Measurements from ENCODE around the gene USP2. TPM values are rescaled to one million over a fixed set of nuclear protein-coding genes. Genes with fewer than 3 reads are reported as not detected.

Gene USP2
- total RNA-seq, 3 donors from 2014 or later: 16.9 to 84.3 (median 26.7) TPM

GRCh38 chr11:119419834-119420492, 38.5 kb upstream of the USP2 start:
- H3K4me3 ChIP-seq: no peak overlapping the region
- TF ChIP-seq CTCF (IDR thresholded peaks at IDR 0.05): no peak
- H3K9me3 ChIP-seq: no peaks in the 10 kb centered on the region
- ATAC-seq (no peak), DNase-seq (no peak)
- H3K36me3 ChIP-seq (ENCODE audit: low read depth): no peaks in the 10 kb centered on the region
- H3K4me1 ChIP-seq (ENCODE audit: low read depth): no peaks in the 10 kb centered on the region
- intact Hi-C loops (cut with DNase I, micrococcal nuclease): no loop called here

- no peak overlapping the region for H3K4me3 ChIP-seq
- intact Hi-C loops (cut with DNase I, micrococcal nuclease): no loop called here
- DNase-seq (no peak), ATAC-seq (no peak)
- H3K36me3 ChIP-seq (ENCODE audit: low read depth): no peaks in the 10 kb centered on the region
- TF ChIP-seq CTCF (IDR thresholded peaks at IDR 0.05): no peak
- no peaks in the 10 kb centered on the region for H3K9me3 ChIP-seq
- no peaks in the 10 kb centered on the region for H3K4me1 ChIP-seq (ENCODE audit: low read depth)
Measured at GRCh38 chr11:119419246-119419645, 37.8 kb upstream of the USP2 start.

- ATAC-seq: no peak
- Histone ChIP-seq H3K36me3 (ENCODE audit: low read depth) (no peaks in the 10 kb centered on the region), H3K9me3 (no peaks in the 10 kb centered on the region), H3K4me3 (no peak overlapping the region), H3K4me1 (ENCODE audit: low read depth) (no peaks in the 10 kb centered on the region)
- TF ChIP-seq CTCF (IDR thresholded peaks at IDR 0.05): no peak
- intact Hi-C loops (cut with DNase I, micrococcal nuclease): no loop called here
- no peak for DNase-seq
Measured at GRCh38 chr11:119418759-119419158, 37.3 kb upstream of the USP2 start.

GRCh38 chr11:119417726-119418540, 36.4 kb upstream of the USP2 start:
- Histone ChIP-seq H3K36me3 (ENCODE audit: low read depth) (no peaks in the 10 kb centered on the region), H3K4me3 (no peak overlapping the region), H3K9me3 (no peaks in the 10 kb centered on the region), H3K4me1 (ENCODE audit: low read depth) (no peaks in the 10 kb centered on the region)
- ATAC-seq: no peak
- intact Hi-C loops (cut with DNase I, micrococcal nuclease): no loop called here
- no peak for TF ChIP-seq CTCF (IDR thresholded peaks at IDR 0.05)
- no peak for DNase-seq

- no peak for TF ChIP-seq CTCF (IDR thresholded peaks at IDR 0.05)
- intact Hi-C loops (cut with DNase I, micrococcal nuclease): no loop called here
- Histone ChIP-seq H3K4me1 (ENCODE audit: low read depth) (no peaks in the 10 kb centered on the region), H3K9me3 (no peaks in the 10 kb centered on the region), H3K4me3 (no peak overlapping the region), H3K36me3 (ENCODE audit: low read depth) (no peaks in the 10 kb centered on the region)
- no peak for ATAC-seq
- DNase-seq: no peak
Measured at GRCh38 chr11:119416606-119417580, 35.4 kb upstream of the USP2 start.

All from mucosa of descending colon (tissue), 3 donors.